ENCODE measurements around the gene SPACA7. TPM values are rescaled to one million over a fixed set of nuclear protein-coding genes. Genes with fewer than 3 reads are reported as not detected.
A peak's percentile ranks its signal among the peaks of the same experiment; 100 is the strongest.
"Not testable (repeated sequence)": the region's sequence is repeated elsewhere in the genome, so short reads cannot be mapped to it uniquely, and the experiment has no call there.

SPACA7 gene
- total RNA-seq, 1 donor from 2014 or later: not detected

DNA sequence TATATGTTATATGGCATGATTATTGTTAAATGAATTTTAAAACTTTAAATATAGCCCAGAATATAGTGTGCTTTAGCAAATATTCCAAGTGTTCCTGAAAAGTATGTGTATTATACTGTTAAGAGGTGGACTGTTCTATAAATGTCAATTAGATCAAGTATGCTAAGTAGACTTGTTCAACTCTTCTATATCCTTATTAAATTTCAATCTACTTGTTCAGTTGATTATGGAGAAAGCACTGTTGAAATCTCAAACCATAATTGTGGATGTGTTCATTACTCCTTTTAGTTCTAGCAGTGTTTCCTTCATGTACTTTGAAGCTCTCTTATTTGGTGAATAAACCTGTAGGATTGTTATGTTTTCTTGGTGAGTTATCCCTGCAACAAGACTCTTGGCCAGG is 52.5 kb downstream of the SPACA7 start:
- no peak for DNase-seq

DNA sequence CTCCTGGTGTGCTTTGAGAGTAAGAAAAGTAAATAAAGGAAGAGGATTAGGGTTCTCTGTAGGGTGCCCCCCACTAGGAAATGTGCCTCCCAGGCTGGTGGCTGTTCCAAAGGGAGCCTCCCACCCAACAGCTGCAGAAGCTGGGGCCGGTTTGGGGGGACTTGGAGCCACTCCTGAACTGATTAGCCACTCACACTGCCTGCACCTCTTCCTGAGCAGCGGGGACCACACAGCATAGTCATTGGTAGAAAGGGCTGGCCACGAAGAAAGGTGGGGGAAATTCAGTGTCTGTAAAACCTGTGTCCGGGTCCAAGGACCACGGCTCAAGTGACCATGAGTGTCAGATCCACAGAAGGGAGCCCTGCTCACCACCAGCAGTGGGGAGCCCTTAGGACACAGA is 55.6 kb downstream of the SPACA7 start:
- no peak for DNase-seq

DNA sequence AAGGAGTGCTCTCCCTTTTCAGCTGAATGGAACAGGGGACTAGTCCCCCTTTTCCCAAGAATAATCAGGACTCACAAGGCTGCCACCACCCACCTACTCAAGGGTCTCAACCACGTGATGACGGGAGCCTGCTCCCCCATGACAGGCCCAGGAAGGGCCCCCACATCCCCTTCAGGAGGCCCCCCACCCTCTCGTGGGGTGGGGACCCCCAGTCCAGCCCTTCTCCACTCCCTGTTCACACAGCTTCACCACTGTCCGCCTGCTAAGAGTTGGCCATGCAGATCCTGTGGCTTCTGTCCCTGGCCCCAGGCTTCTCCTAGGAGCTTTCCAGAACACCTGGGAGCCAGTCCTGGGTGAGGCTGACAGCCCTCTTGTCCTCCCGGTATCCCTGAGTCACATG is 56.6 kb downstream of the SPACA7 start:
- DNase-seq: not testable (repeated sequence)

DNA sequence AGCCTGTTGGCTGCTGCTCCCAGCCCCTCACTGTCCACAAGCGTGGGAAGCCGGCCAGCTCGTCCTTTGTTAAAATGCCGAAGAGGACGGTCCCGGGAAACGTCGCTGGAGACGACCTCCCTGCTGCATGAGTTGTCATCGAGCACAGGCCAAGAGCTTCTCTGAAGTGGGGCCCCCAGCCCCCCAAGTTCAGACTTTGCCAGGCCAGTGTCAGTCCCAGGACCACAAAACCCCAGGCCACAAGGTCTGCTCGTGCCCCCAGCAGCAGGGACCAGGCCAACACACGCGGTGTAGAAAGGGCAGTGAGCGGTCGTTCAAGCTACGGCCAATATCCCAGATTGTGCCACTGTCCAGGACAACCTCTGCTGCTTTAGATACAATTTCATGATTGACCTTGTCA is 57.4 kb downstream of the SPACA7 start:
- DNase-seq: not testable (repeated sequence)

DNA sequence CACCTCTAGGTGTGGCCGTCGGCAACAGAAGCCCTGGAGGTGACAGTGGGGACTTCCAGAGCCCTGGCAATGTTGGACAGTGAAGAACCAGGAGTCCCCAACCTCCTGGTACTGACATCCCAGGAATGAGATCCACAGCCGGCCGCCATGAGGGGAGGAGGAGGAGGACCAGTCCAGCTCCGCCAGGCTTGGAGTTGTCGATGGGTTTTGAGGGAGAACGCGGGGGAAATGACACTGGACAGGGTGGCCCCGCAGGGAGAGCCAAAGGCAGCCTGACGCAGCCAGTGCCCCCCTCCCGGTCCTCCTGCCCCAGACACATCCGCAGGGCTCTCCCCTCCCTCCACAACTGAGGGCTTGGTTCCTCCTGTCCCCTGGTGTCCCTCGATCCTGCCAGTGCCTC is 57.9 kb downstream of the SPACA7 start:
- DNase-seq: no peak

DNA sequence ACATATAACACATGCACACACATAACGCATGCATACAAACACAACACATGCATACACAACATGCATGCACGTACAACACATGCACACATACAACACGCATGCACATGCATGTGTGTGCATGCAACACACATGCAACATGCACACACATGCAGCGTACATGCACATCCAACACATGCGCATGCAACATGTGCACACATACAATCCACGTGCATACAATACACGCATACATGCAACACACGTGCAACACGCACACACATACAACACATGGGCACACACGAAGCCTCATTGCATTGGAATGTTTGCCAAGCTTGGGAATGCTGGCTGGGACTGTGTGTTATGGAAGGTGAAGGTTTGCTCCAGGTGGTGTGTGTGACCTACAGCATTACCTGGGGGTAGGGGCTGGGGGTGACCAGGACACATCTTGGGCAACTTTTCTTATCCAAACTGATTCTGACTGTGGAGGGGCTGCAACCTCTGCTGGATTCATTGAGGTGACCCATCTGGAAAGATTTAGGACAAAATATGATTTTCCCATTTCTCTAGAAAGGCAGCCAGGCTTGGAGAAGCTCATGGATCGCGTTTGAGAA is 58.9 kb downstream of the SPACA7 start:
- DNase-seq: no peak

DNA sequence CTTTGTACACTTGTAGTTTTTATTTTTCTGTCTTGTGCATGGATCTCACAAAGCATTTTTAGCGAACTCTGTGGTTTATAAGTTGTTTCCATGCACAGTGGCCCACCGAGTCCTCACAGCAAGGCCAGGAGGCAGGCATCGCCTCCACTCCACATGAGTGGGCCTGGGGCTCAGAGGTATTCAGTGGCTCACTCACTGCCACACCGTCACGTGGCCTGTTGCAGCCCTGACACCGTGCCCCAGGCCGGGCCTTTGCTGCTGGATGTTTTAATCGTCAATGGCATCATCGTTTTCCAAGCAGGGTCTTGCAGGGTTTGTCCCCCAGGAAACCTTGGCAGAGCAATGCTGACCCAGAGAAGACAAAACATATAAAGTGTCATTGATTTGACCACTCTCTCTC is 59.8 kb downstream of the SPACA7 start:
- no peak for DNase-seq

DNA sequence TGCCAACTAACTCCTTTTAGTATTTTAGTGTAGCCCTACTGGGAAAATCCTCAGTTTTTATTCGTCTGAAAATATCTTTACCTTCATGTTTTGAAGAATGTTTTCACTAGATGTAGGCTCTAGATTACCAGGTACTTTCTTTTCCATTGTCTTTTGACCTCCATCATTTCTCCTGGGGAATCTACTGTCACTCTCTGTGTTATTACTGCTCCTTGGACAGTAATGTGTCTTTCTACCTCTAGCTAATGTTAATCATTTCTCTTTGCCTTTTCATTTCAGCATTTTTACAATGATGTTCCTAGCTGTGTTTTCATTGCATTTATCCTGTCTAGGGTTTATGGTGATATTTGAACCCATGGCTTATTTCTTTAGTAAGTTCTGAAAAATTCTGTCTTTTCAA is 61.9 kb downstream of the SPACA7 start:
- no peak for DNase-seq

DNA sequence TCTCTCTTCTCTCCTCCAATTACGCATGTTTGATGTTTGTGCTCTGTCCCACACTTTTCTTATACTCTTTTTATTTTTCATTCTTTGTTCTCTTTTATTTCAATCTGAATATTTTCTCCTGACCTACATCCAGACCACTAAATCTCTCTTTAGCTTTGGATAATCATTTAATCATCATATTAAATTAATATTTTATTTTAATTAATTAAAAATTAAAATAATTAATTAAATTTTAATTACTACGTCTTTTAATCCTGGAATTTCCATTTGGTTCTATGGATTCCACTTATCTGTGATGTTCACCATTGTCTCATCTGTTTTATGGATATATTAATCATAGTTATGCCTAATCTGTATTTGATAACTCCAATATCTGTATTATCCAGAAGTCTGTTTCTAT is 62.4 kb downstream of the SPACA7 start:
- no peak for DNase-seq

DNA sequence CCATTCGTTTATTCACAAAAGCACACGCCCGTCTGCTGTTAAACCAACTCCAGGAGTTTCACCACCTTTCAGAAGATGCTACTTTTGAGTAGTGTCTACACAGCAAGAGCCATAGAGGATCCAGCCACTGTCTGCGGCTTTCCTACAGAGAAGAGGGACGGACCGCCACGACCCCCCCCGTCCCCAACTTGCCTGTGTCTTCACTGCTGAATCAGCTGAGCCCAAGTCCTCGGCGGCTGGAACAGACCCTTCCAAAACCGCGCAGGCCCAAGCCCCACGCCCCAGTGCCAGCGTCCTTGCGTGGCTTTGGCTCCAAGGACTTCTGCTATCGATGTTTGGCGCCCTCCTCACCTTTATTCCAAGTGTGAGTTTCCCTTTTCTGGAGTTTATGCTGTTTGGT is 65.1 kb downstream of the SPACA7 start:
- no peak for DNase-seq

DNA sequence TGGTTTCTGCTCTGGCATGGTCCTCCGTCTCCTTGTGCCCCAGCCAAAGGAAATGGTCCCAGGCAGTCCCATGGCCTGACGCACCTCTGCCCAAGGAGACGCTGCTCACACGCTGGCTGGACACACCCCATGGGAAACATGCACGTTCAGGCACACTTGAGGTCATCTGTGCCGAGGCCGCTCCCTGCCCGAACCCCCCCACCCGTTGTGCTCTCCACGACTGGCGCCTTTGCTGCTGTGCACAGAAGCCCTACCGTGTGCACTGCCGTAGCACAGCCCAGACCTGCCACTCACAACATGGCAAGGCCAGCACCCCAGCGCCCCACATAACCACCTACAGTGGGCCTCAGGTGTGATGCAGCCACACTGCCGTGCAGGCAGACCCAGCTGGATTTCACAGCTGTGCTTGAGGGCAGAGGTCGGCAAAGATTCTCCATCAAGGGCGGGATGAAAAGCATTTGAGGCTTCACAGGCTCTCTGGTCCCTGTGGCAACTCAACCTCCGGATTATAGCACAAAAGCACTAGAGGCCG is 65.7 kb downstream of the SPACA7 start:
- no peak for DNase-seq

DNA sequence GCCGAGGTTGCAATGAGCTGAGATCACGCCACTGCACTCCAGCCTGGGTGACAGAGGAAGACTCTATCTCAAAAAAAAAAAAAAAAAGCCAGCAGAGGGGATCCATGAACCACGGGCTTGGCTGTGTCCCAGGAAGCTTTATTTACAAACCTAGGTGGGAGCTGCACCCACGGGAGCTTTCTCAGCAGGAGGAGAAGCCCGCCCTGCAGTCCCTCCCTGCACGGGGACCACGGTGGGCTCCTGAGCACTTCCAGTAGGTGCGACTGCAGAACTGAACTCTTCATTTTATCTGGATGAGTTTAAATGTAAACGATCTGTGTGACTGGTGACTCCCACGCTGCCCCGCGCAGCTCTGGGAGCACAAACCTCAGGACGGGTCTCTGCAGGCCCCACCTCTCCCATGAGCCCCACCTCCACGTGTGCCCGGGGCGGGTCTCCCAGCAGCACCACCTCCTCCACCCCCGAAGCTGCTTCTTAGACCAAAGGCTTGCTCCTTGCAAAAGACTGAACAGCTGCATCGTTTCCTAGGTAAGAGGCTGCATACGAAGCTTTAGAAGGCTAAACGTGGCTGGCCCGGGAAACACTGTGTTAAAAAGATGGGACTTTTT is 66.4 kb downstream of the SPACA7 start:
- DNase-seq: no peak

DNA sequence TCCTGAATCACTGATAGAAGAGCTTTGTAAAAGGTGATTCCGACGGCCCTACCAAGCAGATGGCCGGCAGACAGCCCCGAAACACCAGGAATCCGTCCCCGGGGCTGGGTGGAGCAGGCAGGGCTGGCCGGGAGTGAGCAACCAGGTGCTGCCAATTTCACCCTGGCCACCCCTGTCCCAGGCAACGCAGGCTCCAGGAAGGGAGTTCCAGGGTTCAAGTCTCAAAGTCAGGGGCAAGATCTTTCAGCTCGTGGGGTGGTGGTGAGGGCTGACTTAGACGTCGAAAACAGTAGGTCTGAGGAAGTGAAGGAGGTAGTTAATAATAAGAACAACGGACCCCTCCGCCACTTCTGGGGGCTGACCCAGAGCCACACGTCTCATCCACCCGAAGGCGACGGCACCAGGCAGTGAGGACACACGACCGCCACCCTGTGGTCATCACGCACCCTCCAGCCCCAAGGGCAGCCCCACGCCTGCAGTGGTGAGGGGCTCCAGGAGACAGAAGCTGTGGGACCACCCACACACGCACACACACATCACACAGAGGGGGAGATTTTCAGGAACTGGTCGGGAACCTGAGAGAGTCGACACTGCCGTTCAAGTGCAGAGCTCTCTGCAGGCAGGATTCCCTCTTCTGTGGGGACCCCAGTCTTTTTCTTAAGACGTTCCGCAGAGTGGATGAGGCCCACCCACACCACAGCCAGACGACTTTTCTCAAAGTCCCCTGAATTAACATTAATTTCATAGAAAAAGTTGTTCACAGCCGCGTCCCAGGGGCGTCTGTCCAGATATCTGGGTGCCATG is 67.2 kb downstream of the SPACA7 start:
- peak; percentile 37 for DNase-seq

DNA sequence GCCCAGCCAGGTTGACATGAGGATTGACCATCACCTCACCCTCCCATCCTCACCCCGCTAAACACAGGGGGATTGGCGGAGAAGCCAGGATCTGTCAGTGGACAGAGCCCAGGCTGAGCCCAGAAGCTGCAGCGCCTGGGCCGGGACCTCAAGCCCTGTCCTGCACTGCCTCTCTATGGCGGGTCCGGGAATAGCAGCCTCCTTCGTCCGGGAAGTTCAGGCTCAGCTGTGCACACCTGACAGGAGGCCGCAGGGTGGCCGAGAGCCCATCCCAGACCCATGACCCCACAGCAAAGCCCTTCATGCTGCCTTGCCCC is 67.8 kb downstream of the SPACA7 start:
- DNase-seq: peak; percentile 83

DNA sequence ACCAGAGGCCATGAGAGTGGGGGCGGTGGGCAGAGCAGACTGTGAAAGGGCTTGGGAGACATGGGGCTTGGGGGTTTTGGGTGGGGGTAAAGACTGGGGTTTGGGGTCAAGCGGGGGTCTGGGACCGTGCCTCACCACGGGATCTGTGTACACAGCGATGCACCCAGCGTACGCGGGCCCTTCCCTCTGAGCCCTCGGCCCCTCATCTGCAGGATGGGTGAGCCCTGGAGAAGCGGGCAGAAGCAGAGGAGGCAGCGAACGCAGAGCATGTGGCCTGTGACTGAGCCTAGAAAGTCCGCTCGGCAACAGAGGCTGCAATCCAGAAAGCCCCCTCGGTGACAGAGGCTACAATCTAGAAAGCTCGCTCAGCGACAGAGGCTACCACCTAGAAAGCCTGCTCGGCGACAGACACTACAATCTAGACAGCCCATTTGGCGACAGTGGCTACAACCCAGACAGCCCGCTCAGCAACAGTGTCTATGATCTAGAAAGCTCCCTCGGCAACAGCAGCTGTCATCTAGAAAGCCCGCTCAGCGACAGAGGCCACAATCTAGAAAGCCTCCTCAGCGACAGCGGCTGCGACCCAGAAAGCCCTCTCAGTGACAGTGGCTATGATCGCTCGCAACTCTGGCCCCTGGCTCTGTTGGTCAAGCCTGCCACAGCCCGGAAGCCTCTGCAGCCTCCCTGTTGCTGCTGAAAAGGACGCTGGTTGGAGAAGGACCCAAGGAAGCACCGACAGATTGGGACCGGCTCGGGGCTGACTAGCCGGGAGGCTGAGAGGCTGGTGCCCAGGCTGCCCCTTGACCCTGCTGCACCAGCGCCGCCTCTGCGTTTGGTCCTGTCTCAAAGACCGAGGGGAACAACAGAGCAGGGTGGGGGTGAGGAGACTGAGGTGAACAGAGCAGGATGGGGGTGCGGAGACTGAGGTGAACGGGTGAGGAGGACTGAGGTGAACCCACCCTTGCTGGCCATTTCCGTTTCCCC is 68.6 kb downstream of the SPACA7 start:
- DNase-seq: no peak

DNA sequence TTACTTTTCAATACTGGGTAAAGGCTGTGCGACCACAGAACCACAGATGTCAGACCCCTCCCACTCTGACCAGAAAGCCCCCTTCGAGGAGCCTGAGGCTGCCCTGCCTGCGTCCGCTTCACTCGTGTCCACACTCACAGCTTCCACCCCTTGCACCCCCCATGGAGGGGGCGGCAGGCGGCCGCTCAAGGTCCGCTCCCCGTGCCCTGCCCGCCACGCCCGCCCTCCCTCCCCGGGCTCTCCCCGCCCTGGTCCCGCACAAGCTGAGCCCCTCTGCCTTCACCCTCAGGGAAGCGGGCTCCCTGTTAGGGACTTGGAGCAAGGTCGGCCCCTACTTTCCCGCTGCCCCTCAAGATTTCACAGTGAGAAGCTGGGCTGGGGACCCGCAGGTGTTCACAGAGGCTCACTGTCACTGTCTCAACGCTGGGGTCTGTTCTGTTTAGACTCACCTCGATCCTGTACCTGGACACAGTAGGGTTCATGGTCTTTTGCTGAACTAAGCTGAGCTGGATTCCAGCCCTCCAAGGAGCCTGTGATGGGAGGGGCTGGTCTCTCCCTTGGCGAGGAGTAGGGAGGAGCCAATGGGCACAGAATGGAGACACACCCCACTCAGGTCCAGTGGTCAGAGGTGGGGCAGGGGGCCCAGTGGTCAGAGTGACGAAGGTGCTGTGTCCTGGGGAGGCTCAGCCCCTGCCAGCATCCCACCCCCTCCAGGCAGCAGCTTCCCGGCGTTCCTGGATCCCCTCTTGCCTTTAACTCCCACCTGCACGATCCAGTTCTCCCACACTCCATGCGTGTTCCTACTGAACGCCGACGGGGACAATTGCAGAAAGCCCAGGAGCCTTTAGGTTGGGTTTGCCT is 69.5 kb downstream of the SPACA7 start:
- no peak for DNase-seq

DNA sequence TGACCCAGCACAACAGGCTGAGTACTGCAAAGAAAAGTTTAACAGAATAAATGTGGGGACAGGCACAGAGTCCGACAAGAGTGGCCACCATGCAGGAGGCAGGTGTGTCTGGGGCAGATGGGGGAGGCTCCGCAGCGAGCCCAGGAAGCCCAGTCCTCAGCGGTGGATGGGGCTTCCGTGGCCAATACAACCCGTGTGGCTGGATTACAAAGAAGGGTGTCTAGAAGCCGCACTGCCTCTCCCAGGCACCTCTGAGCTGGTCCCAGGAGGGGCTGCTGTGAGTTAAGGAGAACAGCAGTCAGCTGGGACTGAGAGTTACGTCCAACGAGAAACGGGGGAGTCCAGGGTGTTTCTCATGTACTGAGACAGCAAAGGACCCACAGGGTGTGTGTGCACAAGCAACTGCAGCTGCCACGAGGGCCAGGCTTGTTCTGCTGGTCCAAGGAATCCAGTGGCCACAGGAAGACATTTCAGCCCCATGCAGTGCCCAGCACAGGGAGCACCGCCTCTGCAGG is 70.2 kb downstream of the SPACA7 start:
- DNase-seq: no peak

DNA sequence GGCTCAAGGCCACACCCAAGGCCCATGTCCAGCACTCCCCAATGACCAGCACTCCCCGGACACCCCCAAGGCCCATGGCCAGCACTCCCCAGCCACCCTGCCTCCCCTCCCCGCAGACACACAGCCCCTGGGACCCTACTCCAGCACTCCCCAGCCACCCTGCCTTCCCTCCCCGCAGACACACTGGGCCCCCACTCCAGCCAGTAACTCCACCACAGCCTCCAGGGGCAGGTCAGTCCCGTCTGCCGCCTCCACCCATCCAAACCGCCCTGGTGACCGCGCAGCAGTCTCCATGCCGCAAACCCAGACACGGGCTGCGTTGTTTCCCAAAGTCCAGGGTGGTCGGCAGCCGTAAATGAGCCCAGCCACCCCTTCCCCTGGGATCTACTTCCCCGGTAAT is 70.7 kb downstream of the SPACA7 start:
- DNase-seq: no peak

DNA sequence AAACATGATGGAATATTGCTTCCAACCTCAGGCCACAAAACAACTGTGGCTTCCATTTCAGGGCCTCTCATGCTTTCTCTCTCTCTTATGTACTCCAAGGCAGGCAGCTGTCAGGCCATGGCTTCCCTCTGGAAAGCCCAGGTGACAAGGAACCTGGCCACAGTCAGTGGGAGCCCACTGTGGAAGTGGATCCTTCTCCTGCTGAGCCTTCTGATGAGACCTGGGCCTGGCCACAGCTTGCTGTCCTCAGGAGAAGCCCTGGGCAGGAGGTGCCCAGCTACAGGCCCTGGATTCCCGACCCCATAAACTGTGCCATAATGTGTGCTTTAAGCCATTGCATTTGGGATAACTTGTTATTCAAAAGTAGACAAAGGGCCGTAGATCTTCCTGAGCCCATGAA is 71.2 kb downstream of the SPACA7 start:
- no peak for DNase-seq

DNA sequence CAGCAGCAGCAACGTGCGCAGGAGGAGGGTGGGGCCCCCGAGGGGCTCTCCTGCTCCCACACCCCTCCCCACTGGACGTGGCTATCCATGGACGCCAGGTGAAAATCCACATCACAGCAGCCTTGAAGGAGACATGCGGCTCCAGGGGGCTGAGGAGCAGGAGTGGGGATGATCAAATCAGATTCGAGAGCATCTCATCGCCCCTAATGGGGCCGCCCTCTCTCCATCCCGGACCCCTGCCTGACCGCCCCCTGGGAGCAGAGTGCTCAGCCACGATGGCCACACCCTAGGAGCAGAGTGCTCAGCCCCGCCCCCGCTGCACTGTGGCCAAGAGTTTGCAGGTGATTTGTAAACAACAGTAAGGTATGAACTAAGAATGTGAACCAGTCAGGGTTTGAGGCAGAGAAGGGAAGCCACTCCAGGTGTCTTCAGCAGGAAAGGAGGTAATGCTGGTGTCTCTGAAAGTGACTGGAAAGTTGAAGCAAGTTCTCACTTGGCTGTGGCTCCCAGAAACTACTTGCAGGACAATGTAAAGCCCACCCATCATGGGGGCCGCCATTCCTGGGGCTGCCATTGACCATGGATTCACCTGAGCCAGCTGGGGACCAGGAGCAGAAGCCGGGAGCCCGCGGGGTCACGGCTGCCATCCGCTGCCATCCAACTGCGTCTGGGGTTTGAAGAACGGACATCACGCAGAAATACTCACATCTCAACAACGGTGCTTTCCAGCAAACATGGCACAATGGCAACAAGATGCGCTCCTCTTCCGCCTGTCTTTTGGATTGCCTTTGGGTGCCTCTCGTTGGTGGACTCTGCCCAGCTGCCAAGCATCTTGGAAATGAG is 71.8 kb downstream of the SPACA7 start:
- no peak for DNase-seq

Data from tongue (tissue), 2 donors.